Stimulated activated CD4-positive, alpha-beta T cell treated with anti-CD3 and anti-CD28 coated beads, Interleukin-4, amount 100 ng/mL, for 48 hours (primary cell): ENCODE measurements around the gene SSR4.
"Not testable (repeated sequence)": the region's sequence is repeated elsewhere in the genome, so short reads cannot be mapped to it uniquely, and the experiment has no call there.

Source experiments
- DNase-seq, 2 donors: peaks; one replicate each; pipeline ENCODE4 v3.0.0-alpha.2; 2020; ENCODE audit warnings: low read depth in 2 of 2

Gene SSR4

GRCh38 chrX:153794018-153794896, at the start of gene SSR4, which contains the start of gene IDH3G:
Gene SSR4, plus strand, starts transcription at chrX:153794668. Its CDS starts 20 bp downstream, at chrX:153794688.
Gene IDH3G, minus strand, starts transcription at chrX:153794375. Its CDS starts 49 bp downstream, at chrX:153794326.
- peak; percentile 82 to 86 for DNase-seq

- not testable (repeated sequence) for DNase-seq
Measured at GRCh38 chrX:153745067-153745433, 49.4 kb upstream of the SSR4 start.

- no peak for DNase-seq
Measured at GRCh38 chrX:153746359-153746758, 48.1 kb upstream of the SSR4 start.

GRCh38 chrX:153746991-153747390, 47.5 kb upstream of the SSR4 start:
- not testable (repeated sequence) for DNase-seq

- not testable (repeated sequence) for DNase-seq
Measured at GRCh38 chrX:153749017-153749416, 45.5 kb upstream of the SSR4 start.

- no peak for DNase-seq
Measured at GRCh38 chrX:153750127-153750774, 44.2 kb upstream of the SSR4 start.

GRCh38 chrX:153755136-153755535, 39.3 kb upstream of the SSR4 start:
- no peak for DNase-seq

- DNase-seq: no peak
Measured at GRCh38 chrX:153761863-153762262, 32.6 kb upstream of the SSR4 start.

GRCh38 chrX:153762626-153763173, 31.8 kb upstream of the SSR4 start:
- no peak for DNase-seq

- DNase-seq: no peak
Measured at GRCh38 chrX:153763298-153763932, 31.1 kb upstream of the SSR4 start.

- peak; percentile 60 to 68 for DNase-seq
Measured at GRCh38 chrX:153763989-153764755, 30.3 kb upstream of the SSR4 start, which contains the start of gene PLXNB3. Gene PLXNB3, plus strand, starts transcription at chrX:153764249. Its CDS starts 1,287 bp downstream, at chrX:153765536.

- no peak for DNase-seq
Measured at GRCh38 chrX:153764786-153765137, 29.7 kb upstream of the SSR4 start.

GRCh38 chrX:153765138-153766079, 29.1 kb upstream of the SSR4 start:
- DNase-seq: no peak

GRCh38 chrX:153766098-153766817, 28.2 kb upstream of the SSR4 start:
- DNase-seq: peak in 1 of 2 donors; percentile 30

- DNase-seq: no peak
Measured at GRCh38 chrX:153766871-153767673, 27.4 kb upstream of the SSR4 start.

GRCh38 chrX:153767674-153768055, 26.8 kb upstream of the SSR4 start:
- no peak for DNase-seq

- DNase-seq: no peak
Measured at GRCh38 chrX:153768311-153769157, 25.9 kb upstream of the SSR4 start.
